Measurements from ENCODE around the gene MYO6.
A peak's percentile ranks its signal among the peaks of the same experiment; 100 is the strongest.
"Not testable (repeated sequence)": the region's sequence is repeated elsewhere in the genome, so short reads cannot be mapped to it uniquely, and the experiment has no call there.

The MYO6 gene

GRCh38 chr6:75748743-75749538 lies at the start of gene MYO6:
Gene MYO6, plus strand, starts transcription at chr6:75749239. Its CDS starts 68,309 bp downstream, at chr6:75817548.
- peak in 1 of 2 donors; percentile 9 for DNase-seq

GRCh38 chr6:75708334-75708733 lies 40.7 kb upstream of the MYO6 start:
- not testable (repeated sequence) for DNase-seq

GRCh38 chr6:75711173-75711572 lies 37.9 kb upstream of the MYO6 start:
- no peak for DNase-seq

GRCh38 chr6:75719133-75719532 lies 29.9 kb upstream of the MYO6 start:
- no peak for DNase-seq

- DNase-seq: no peak
Observed at GRCh38 chr6:75723382-75723781, 25.7 kb upstream of the MYO6 start.

- DNase-seq: no peak
Observed at GRCh38 chr6:75727206-75727605, 21.8 kb upstream of the MYO6 start.

- not testable (repeated sequence) for DNase-seq
Observed at GRCh38 chr6:75731029-75731428, 18.0 kb upstream of the MYO6 start.

- DNase-seq: no peak
Observed at GRCh38 chr6:75735491-75736186, 13.4 kb upstream of the MYO6 start.

GRCh38 chr6:75743971-75744370 lies 5.1 kb upstream of the MYO6 start:
- no peak for DNase-seq

GRCh38 chr6:75745404-75745803 lies 3.6 kb upstream of the MYO6 start:
- no peak for DNase-seq

GRCh38 chr6:75746221-75746620 lies 2.8 kb upstream of the MYO6 start:
- DNase-seq: no peak

GRCh38 chr6:75747152-75747992 lies 1.7 kb upstream of the MYO6 start:
- no peak for DNase-seq

GRCh38 chr6:75748003-75748742 lies 866 bp upstream of the MYO6 start:
- peak in 1 of 2 donors; percentile 12 for DNase-seq

GRCh38 chr6:75751443-75751842 lies 2.4 kb downstream of the MYO6 start:
- no peak for DNase-seq

- no peak for DNase-seq
Observed at GRCh38 chr6:75752365-75752764, 3.3 kb downstream of the MYO6 start.

- DNase-seq: no peak
Observed at GRCh38 chr6:75755704-75756103, 6.7 kb downstream of the MYO6 start.

- DNase-seq: no peak
Observed at GRCh38 chr6:75757295-75757694, 8.3 kb downstream of the MYO6 start.

- DNase-seq: no peak
Observed at GRCh38 chr6:75758061-75758460, 9.0 kb downstream of the MYO6 start.

- DNase-seq: no peak
Observed at GRCh38 chr6:75759207-75759606, 10.2 kb downstream of the MYO6 start.

- DNase-seq: no peak
Observed at GRCh38 chr6:75760320-75760719, 11.3 kb downstream of the MYO6 start.

GRCh38 chr6:75761489-75761888 lies 12.4 kb downstream of the MYO6 start:
- no peak for DNase-seq

GRCh38 chr6:75762063-75762462 lies 13.0 kb downstream of the MYO6 start:
- no peak for DNase-seq

- DNase-seq: no peak
Observed at GRCh38 chr6:75766387-75766786, 17.3 kb downstream of the MYO6 start.
